AG04449 (cell line): ENCODE data around the gene WDFY2.

ENCODE experiments used
- CTCF ChIA-PET: fragments of 350-600 bp; formaldehyde crosslinking; extraction: SDS; loops from one replicate; lab custom pipeline; 2021; ENCODE audit warnings: antibody characterized with exemption; lab: Yijun Ruan, JAX
- POLR2A ChIA-PET: fragments of 400-600, 350-600 bp; formaldehyde crosslinking; extraction: SDS; loops from one replicate; lab custom pipeline; 2020; ENCODE audit warnings: antibody characterized with exemption, inconsistent platforms; lab: Yijun Ruan, JAX
- DNase-seq: peaks from one replicate; pipeline ENCODE4 v3.0.0-alpha.2; 2010; ENCODE audit warnings: low read depth, low spot score
- H3K4me3 ChIP-seq: 2 replicates; pipeline ENCODE4 v1.5.1; 2011; ENCODE audit warnings: low read depth, mild to moderate bottlenecking, control low read depth, low read length
- TF ChIP-seq, protein P1 (sequence below): IDR thresholded peaks from one replicate; pipeline ENCODE4 v1.5.1; 2011; ENCODE audit warnings: mild to moderate bottlenecking, moderate library complexity, low read length, control low read depth, inconsistent platforms; ENCODE audit not compliant: insufficient read depth; ENCODE audit errors: missing control alignments

Gene WDFY2

DNA sequence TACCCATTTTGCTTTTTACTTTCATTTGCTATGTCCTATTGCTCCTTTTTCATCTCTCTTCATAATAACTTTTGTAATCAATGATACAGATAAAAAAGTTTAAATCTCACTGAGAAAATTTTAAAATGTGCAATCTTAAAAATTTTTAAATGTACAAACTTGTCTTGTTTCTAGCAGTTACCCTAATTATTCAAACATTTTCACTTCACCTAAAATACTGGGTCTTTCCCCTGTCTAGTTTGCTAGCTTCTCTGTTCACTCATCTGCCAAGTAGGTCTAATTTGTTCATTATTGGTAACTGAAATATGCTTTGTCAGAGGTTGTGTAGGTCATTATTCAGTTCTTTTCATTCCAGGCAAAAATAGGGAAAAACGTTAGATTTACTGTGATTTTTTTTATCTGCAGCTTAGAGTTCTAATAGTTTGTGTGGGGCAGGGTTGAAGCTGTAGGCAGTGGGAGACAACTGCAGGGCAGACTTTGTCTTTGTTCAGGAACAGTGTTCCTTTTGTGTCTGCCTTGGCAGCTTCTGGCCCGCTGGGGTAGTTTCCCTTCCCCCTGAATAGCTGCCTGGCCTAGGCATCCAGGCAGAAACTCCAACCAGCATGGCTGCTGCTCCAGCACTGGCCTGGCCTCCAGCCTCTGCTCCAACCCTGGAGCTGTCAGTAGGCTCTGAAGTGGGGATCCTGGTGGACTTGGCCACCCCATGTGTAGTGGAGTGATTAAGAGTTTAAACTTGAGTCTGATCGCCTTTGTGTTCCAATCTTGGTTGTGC, 48.5 kb downstream of the WDFY2 start:
- TF ChIP-seq, protein P1, sequence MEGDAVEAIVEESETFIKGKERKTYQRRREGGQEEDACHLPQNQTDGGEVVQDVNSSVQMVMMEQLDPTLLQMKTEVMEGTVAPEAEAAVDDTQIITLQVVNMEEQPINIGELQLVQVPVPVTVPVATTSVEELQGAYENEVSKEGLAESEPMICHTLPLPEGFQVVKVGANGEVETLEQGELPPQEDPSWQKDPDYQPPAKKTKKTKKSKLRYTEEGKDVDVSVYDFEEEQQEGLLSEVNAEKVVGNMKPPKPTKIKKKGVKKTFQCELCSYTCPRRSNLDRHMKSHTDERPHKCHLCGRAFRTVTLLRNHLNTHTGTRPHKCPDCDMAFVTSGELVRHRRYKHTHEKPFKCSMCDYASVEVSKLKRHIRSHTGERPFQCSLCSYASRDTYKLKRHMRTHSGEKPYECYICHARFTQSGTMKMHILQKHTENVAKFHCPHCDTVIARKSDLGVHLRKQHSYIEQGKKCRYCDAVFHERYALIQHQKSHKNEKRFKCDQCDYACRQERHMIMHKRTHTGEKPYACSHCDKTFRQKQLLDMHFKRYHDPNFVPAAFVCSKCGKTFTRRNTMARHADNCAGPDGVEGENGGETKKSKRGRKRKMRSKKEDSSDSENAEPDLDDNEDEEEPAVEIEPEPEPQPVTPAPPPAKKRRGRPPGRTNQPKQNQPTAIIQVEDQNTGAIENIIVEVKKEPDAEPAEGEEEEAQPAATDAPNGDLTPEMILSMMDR: no peak
- CTCF ChIA-PET: interaction anchor here (0.7 to 1.3 kb wide), 3 partner anchors 12 to 48 kb away, joined by 3 read pairs; no protein-coding TSS in a partner anchor

DNA sequence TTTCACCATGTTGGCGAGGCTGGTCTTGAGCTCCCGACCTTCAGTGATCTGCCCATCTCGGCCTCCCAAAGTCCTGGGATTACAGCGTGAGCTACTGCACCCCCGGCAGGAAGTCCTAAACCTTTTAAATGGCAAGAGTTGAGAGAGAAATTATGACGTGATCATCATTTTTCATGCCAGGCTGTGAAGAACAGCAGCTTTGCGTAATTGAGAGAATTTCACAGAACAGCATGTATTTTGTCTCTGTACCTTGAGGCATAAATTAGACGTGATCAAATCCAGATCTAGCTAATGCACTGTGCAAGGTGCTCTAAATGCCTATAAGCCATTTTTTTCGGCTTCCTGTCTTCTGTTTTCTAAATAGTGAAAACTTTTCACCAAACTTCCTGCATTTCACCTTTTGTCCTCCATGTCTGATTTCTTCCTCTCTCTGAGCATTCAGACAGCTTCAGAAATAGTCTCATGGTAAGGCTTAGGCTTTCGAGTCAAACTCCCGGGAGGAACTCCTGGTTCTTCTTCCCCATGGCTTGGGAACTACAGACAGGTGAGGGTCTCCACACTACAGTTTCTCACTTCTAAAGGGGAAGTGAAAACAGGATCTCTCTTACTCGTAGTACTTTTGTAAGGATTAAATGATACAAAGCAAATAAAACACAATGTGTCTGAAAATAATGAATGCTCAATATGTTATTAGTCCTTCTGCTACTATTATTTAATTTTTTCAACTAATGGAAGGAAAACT, 51.0 kb downstream of the WDFY2 start:
- no peak overlapping the region for H3K4me3 ChIP-seq
- DNase-seq: no peak
- ChIA-PET CTCF (interaction anchor here (1.2 kb wide), 1 partner anchor 11 kb away, joined by 5 read pairs; no protein-coding TSS in a partner anchor), POLR2A (no interaction called here)
- TF ChIP-seq, protein P1: no peak

More for the DNA sequence above, 48.5 kb downstream of the WDFY2 start:
- POLR2A ChIA-PET: interaction anchor here (0.6 to 1.6 kb wide), 3 partner anchors 15 to 180 kb away, joined by 3 to 6 read pairs (median 5); partner anchors contain the start of gene INTS6
- no peak for DNase-seq
- H3K4me3 ChIP-seq: no peak overlapping the region

DNA sequence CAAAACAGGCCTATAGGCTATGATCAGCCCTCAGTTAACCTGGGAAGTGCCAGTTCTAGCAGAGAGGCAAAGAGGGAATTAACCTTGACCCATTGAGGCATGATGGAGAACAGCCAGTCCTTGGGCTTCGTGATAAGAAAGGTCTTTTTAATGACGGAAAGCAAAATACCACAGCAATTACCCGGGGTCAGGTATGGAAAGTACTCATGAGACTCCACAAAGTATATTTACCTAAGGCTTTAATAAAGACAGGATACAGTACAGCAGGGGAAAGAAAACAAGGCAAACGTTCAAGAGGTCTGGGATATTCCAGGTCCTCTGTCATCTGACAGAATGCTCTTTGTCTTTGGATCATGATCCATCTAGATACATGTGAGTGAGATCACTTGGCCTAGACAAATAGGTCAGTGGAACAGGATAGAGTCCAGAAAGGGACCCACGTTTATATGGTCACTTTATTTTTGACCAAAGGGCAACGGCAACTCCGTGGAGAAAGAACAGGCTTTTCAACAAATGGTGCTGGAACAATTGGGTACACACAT, 52.2 kb downstream of the WDFY2 start:
- CTCF ChIA-PET: no interaction called here
- TF ChIP-seq, protein P1: no peak
- DNase-seq: no peak
- POLR2A ChIA-PET: no interaction called here
- H3K4me3 ChIP-seq: no peak overlapping the region

DNA sequence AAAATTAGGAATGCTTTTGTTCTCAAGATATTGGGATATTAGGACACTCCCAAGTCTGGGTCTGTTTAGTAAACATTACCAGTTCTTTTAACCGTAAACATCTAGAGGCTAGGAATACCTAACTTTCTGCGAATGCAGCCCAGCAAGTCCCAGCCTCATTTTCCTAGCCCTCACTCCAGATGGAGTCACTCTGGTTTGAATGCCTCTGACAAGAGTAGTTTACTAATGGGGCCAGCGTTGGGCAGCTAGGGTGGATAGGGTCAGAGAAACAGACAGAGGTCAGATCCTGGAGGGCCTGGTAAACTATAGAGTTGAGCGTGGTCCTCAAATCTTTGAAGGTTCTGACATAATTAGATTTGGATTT, 53.6 kb downstream of the WDFY2 start:
- POLR2A ChIA-PET: interaction anchor here (1.9 kb wide), 1 partner anchor 185 kb away, joined by 5 read pairs; the partner anchor contains the start of gene INTS6
- CTCF ChIA-PET: interaction anchor here (0.7 kb wide), 1 partner anchor 203 kb away, joined by 6 read pairs; no protein-coding TSS in a partner anchor
- no peak overlapping the region for H3K4me3 ChIP-seq
- TF ChIP-seq, protein P1: no peak
- DNase-seq: no peak

DNA sequence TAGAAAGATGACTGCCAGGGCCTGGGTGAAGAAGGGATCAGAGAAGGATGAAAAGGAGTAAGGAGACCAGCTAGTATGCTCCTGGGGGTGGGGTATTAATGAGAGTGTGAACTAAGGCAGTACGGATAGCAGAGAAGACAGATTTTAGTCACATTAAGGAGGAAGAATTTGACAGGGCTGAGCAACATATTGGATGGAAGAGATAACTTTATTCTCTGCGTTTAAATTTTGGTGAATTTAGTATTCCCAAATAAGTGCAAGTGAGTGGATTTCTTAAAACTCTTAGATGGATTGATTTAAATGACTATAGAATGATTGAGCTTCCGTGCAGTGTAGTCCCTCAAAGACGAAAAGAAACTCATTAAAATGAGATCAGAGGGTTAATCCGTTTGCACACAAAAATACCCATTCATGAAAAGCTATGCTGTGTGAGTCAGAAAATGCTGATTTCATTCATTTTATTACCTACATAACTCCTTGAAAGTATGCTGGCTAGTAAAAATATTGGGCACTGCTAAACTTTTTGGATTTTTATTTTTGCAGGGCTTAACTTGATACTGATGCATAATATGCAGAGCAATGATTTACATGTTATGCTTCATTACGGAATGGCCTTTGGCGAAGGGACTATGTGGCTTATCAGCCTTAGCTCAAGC, 54.1 kb downstream of the WDFY2 start:
- no peak for DNase-seq
- TF ChIP-seq, protein P1: no peak
- CTCF ChIA-PET: interaction anchor here (0.7 kb wide), 1 partner anchor 203 kb away, joined by 6 read pairs; no protein-coding TSS in a partner anchor
- POLR2A ChIA-PET: interaction anchor here (0.6 to 1.9 kb wide), 2 partner anchors 93 to 185 kb away, joined by 3 to 5 read pairs; partner anchors contain the start of gene INTS6
- H3K4me3 ChIP-seq: no peak overlapping the region
